D341Med (cell line): ENCODE measurements around the gene S100A6.
A peak's percentile ranks its signal among the peaks of the same experiment; 100 is the strongest.

Experiments used
- DNase-seq: peaks from one replicate; pipeline ENCODE4 v3.0.0; 2012; ENCODE audit warnings: low spot score

Gene S100A6

GRCh38 chr1:153545067-153546055, 9.6 kb upstream of the S100A6 start, which contains the start of gene S100A4:
TSS of gene S100A4 (minus strand) at chr1:153545806. CDS start at chr1:153544794, 1,012 bp downstream.
- peak; percentile 90 for DNase-seq

GRCh38 chr1:153544453-153545066, 8.8 kb upstream of the S100A6 start:
- no peak for DNase-seq

GRCh38 chr1:153543736-153544135, 7.9 kb upstream of the S100A6 start:
- DNase-seq = no peak

- DNase-seq = no peak
Measured at GRCh38 chr1:153542956-153543711, 7.3 kb upstream of the S100A6 start.

GRCh38 chr1:153541641-153542590, 6.1 kb upstream of the S100A6 start:
- DNase-seq = no peak

GRCh38 chr1:153540394-153541361, 4.9 kb upstream of the S100A6 start, which contains the start of gene S100A5:
TSS of gene S100A5 (minus strand) at chr1:153540934. CDS start at chr1:153540191, 743 bp downstream.
- no peak for DNase-seq

GRCh38 chr1:153539395-153540093, 3.8 kb upstream of the S100A6 start:
- no peak for DNase-seq

GRCh38 chr1:153538315-153538821, 2.6 kb upstream of the S100A6 start:
- DNase-seq = no peak

GRCh38 chr1:153537376-153537730, 1.6 kb upstream of the S100A6 start:
- DNase-seq = peak; percentile 21

- peak; percentile 18 for DNase-seq
Measured at GRCh38 chr1:153536671-153537375, 1.0 kb upstream of the S100A6 start.

- peak; percentile 30 for DNase-seq
Measured at GRCh38 chr1:153536012-153536670, 350 bp upstream of the S100A6 start.

- no peak for DNase-seq
Measured at GRCh38 chr1:153534925-153535241, 908 bp downstream of the S100A6 start.

- DNase-seq = no peak
Measured at GRCh38 chr1:153534226-153534924, 1.4 kb downstream of the S100A6 start.

GRCh38 chr1:153533689-153534201, 2.0 kb downstream of the S100A6 start:
- no peak for DNase-seq

GRCh38 chr1:153532769-153533599, 2.8 kb downstream of the S100A6 start:
- peak; percentile 82 for DNase-seq

- no peak for DNase-seq
Measured at GRCh38 chr1:153532181-153532580, 3.6 kb downstream of the S100A6 start.
